ENCODE results near the gene IPO11. TPM values are rescaled to one million over a fixed set of nuclear protein-coding genes. Genes with fewer than 3 reads are reported as not detected.

Gene IPO11
- total RNA-seq, 2 donors from 2014 or later, result 17.5 to 39.8 TPM

- DNase-seq, result no peak
- TF ChIP-seq, protein P1, sequence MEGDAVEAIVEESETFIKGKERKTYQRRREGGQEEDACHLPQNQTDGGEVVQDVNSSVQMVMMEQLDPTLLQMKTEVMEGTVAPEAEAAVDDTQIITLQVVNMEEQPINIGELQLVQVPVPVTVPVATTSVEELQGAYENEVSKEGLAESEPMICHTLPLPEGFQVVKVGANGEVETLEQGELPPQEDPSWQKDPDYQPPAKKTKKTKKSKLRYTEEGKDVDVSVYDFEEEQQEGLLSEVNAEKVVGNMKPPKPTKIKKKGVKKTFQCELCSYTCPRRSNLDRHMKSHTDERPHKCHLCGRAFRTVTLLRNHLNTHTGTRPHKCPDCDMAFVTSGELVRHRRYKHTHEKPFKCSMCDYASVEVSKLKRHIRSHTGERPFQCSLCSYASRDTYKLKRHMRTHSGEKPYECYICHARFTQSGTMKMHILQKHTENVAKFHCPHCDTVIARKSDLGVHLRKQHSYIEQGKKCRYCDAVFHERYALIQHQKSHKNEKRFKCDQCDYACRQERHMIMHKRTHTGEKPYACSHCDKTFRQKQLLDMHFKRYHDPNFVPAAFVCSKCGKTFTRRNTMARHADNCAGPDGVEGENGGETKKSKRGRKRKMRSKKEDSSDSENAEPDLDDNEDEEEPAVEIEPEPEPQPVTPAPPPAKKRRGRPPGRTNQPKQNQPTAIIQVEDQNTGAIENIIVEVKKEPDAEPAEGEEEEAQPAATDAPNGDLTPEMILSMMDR (IDR thresholded peaks at IDR 0.05), result no peak
- Histone ChIP-seq H3K9ac (ENCODE audit: low read depth in 2 of 2, low read length in 2 of 2) (no peak overlapping the region), H3K9me3 (no peaks in the 10 kb centered on the region), H3K36me3 (no peaks in the 10 kb centered on the region), H3K4me3 (no peak overlapping the region), H3K4me1 (no peaks in the 10 kb centered on the region), H3K27me3 (no peaks in the 10 kb centered on the region), H3K27ac (no peak overlapping the region)
- intact Hi-C loops (cut with DNase I), result no loop called here
Observed at GRCh38 chr5:62647241-62647640, 234.7 kb downstream of the IPO11 start.

- no peaks in the 10 kb centered on the region for H3K36me3 ChIP-seq
- no peak overlapping the region for H3K4me3 ChIP-seq
- H3K9me3 ChIP-seq, result no peaks in the 10 kb centered on the region
- no peaks in the 10 kb centered on the region for H3K27me3 ChIP-seq
- no peak overlapping the region for H3K9ac ChIP-seq (ENCODE audit: low read depth in 2 of 2, low read length in 2 of 2)
- intact Hi-C loops (cut with DNase I), result no loop called here
- H3K27ac ChIP-seq, result no peak overlapping the region
- H3K4me1 ChIP-seq, result no peaks in the 10 kb centered on the region
- no peak for DNase-seq
- TF ChIP-seq, protein P1 (IDR thresholded peaks at IDR 0.05), result no peak
Observed at GRCh38 chr5:62649025-62649424, 236.5 kb downstream of the IPO11 start.

DNA sequence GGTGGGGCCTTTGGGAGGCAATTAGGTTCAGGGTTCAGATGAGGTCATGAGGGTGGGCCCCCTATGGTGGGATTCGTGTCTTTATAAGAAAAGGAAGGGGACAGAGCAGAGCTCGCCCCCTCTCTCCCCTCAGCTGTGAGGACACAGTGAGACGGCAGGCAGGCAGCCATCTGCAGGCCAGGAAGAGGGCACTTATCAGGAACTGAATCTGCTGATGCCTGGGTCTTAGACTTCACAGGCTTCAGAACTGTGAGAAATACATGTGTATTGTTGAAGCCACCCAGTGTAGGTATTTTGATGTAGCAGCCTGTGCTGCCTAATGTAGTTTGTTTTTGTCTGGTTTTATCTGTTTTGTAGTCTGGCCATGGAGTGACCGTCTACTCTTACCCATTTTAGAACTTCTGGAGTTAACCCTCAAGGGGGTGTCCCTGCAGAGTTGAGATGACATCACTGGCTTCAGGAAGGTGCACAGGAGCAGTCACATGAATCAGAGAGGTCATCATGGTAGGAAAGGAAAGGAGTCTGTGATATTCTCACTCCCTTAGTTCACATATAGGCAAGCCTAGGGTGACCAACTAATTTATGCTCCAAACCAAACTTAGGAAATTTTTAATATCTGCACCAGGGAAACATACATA is 237.0 kb downstream of the IPO11 start:
- TF ChIP-seq, protein P1 (IDR thresholded peaks at IDR 0.05), result no peak
- Histone ChIP-seq H3K9me3 (no peaks in the 10 kb centered on the region), H3K27me3 (no peaks in the 10 kb centered on the region), H3K27ac (no peak overlapping the region), H3K9ac (ENCODE audit: low read depth in 2 of 2, low read length in 2 of 2) (no peak overlapping the region), H3K4me3 (no peak overlapping the region), H3K36me3 (no peaks in the 10 kb centered on the region), H3K4me1 (no peaks in the 10 kb centered on the region)
- no peak for DNase-seq
- intact Hi-C loops (cut with DNase I), result no loop called here

- Histone ChIP-seq H3K27ac (no peak overlapping the region), H3K9ac (ENCODE audit: low read depth in 2 of 2, low read length in 2 of 2) (no peak overlapping the region), H3K4me1 (no peaks in the 10 kb centered on the region), H3K4me3 (no peak overlapping the region), H3K27me3 (no peaks in the 10 kb centered on the region), H3K9me3 (no peaks in the 10 kb centered on the region), H3K36me3 (no peaks in the 10 kb centered on the region)
- TF ChIP-seq, protein P1 (IDR thresholded peaks at IDR 0.05), result no peak
- no peak for DNase-seq
- intact Hi-C loops (cut with DNase I), result no loop called here
Observed at GRCh38 chr5:62650197-62650596, 237.6 kb downstream of the IPO11 start.

DNA sequence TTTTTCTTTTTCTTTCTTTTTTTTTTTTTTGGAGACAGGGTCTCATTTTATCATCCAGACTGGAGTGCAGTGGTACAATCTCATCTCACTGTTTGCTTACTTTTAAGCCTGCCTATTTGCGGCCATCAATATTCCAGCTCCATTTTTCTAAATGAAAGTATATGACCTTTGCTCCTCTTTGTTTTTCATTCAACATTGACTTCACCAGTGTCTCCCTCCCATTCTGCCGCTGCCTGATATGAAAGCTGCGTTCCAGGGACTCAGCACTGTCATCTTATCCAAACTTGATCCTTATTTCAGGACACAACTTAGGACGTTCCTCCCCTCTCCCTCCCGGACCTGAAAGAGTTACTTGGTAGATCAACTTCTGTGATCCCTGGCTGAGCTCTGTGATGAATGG is 239.7 kb downstream of the IPO11 start:
- no peak overlapping the region for H3K27ac ChIP-seq
- H3K4me1 ChIP-seq, result no peaks in the 10 kb centered on the region
- no peaks in the 10 kb centered on the region for H3K9me3 ChIP-seq
- no peak overlapping the region for H3K4me3 ChIP-seq
- TF ChIP-seq, protein P1 (IDR thresholded peaks at IDR 0.05), result no peak
- no peak for DNase-seq
- H3K27me3 ChIP-seq, result no peaks in the 10 kb centered on the region
- H3K9ac ChIP-seq (ENCODE audit: low read depth in 2 of 2, low read length in 2 of 2), result no peak overlapping the region
- no peaks in the 10 kb centered on the region for H3K36me3 ChIP-seq
- intact Hi-C loops (cut with DNase I), result no loop called here
